NK-92 (cell line): ENCODE results near the gene MACO1.
"Not testable (repeated sequence)": the region's sequence is repeated elsewhere in the genome, so short reads cannot be mapped to it uniquely, and the experiment has no call there.

Source experiments
- DNase-seq: peaks from one replicate; lab custom pipeline; 2025; ENCODE audit not compliant: unreplicated experiment; lab: John Stamatoyannopoulos, UW

The MACO1 gene

GRCh38 chr1:25425098-25426085 lies 5.3 kb upstream of the MACO1 start:
- no peak for DNase-seq

GRCh38 chr1:25427696-25428095 lies 3.0 kb upstream of the MACO1 start:
- no peak for DNase-seq

DNA sequence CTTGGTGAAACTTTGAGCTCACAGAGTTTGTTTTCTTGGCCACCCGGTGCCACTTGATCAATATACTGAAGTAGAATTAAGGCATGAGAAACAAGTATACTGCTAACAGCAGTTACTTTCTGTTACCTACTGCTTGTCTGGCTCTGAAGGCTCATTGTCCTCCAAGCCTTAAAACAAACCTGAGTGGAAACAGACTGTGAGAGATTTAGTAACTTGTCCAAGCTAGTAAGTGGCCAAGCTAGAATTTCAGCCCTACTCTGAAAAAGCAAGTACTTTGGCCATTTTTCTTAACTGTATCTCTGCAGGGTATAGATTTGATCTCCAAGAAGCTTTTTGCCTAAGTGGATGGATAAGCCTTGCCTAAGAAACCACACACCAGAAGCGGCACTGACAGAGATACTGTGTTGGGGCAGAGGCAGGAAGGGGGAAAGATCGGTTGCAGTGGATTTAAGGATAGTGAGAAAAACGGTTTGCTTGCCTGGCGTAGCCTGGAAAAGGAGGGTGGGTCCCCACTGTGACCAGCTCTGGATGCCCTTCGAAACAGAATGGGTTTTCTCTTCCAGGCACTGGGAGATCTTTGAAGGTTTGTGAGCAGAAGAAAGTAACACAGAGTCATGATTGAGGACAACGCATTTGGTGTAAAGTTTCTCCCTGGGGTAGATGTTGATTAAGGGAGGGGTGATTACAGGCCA lies 2.1 kb upstream of the MACO1 start:
- no peak for DNase-seq

GRCh38 chr1:25430967-25431881 lies 527 bp downstream of the MACO1 start:
- no peak for DNase-seq

DNA sequence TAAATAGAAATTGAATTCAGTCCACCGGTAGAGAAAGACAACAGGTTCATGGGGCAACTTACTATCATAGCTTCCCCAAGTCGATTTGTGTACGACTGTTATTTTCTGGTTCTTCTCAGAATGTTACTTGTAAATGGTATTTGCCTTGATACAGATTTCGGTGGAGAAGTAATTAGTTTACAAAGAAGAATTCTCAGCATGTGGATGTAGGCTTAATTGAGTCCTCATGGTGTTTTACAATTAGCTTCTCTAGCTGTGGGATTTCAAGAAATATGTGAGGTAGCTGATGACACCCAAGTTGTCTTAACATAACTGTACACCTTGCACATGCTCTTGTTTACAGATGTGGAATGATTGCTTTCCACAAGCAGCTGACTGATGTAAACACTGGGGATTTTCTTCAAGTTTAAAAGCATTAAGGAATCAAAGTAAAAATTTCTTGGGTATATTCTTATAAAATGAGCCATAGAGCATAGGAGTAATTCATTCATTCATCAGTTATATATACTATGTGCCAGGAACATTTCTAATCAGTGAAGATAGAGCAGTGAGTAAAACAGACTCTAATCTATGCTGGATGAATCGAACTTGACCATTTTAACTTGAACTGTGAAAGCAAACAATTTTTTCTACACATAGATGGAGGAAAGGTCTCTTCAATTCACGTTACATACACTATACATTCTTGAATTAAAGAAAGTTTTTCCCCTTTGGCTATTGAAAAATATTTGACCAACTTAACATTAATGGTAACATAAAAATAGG lies 1.4 kb downstream of the MACO1 start:
- no peak for DNase-seq

GRCh38 chr1:25432749-25433388 lies 2.2 kb downstream of the MACO1 start:
- DNase-seq, result no peak

GRCh38 chr1:25433389-25434186 lies 2.9 kb downstream of the MACO1 start:
- no peak for DNase-seq

DNA sequence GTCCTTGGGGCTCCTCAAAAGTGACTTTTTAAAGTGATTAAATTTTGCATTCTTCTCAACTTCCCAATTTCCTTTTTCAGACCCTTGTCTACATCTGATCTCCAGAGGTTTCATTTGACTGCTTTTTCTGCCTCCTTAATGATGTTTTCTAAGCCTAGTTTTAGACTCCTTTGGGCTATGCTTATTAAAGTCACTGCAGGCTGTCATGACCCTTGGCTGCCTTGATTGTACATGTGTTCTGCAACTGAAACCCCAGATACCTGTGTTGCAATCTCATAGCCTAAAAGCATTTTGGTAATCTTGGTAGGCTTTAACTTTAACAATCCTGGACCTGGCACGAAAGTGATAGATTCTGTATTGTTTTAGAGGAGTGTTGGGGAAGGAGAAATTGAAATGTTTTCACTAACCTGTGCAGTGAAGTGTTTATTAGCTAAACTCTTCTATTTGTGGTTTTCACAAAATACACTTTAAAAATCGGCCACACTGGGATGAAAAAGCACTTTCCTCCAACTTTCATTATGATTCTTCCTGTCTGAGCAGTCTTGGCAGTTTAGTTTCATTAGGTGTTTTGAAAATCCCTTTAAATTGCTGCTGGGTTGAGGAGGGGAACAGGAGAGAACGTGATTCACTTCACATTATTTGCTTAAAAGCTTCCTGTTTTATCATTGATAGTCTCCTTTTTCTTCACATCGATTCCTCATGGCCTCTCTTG lies 4.9 kb downstream of the MACO1 start:
- no peak for DNase-seq

GRCh38 chr1:25437672-25438071 lies 7.0 kb downstream of the MACO1 start:
- DNase-seq, result no peak

GRCh38 chr1:25439287-25439686 lies 8.6 kb downstream of the MACO1 start:
- DNase-seq, result no peak

GRCh38 chr1:25442178-25442577 lies 11.5 kb downstream of the MACO1 start:
- DNase-seq, result no peak

DNA sequence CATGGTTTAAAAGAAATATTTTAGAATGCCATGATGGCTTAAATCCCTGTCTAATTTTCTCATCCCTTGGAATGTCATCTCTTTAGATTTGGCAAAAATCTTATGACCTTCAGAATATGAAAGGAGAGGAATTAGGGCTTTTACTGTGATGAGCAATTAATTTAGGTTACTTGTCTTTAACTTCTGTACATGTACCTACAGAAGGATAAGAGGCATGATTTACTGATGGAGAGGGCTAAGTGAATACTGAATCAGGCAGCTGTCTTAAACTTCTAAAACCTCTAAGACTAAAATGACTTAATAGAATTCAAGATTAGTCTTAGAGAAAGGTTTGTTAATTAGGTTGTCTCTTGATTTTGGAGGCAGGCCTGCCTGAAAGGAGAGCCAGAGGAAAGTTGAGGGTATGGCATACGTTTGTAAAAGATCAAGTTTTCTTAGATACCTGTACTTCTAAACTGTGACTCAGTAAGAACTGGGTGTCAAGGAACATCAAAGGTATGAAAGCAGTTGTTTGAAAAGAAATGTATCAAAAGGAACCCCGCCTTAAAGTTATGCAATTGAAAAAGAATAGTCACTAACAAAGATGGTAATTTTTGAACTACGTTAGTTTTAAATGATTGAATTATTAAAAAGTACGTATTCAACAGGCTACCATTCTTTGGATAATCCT lies 12.5 kb downstream of the MACO1 start:
- DNase-seq, result no peak

DNA sequence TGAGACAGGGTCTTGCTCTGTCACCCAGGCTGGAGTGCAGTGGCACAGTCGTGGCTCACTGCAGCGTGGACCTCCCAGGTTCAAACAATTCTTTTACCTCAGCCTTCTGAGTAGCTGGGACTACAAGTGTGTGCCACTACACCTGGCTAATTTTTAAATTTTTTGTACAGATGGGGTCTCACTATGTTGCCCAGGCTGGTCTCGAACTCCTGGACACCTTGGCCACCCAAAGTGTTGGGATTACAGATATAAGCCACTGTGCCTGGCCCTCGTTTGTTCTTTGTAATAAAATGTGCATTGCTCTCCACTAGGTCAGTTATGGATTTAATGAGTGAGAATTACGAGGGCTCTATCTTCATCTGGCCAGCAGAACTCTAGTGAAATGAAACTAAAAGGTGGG lies 13.9 kb downstream of the MACO1 start:
- not testable (repeated sequence) for DNase-seq

DNA sequence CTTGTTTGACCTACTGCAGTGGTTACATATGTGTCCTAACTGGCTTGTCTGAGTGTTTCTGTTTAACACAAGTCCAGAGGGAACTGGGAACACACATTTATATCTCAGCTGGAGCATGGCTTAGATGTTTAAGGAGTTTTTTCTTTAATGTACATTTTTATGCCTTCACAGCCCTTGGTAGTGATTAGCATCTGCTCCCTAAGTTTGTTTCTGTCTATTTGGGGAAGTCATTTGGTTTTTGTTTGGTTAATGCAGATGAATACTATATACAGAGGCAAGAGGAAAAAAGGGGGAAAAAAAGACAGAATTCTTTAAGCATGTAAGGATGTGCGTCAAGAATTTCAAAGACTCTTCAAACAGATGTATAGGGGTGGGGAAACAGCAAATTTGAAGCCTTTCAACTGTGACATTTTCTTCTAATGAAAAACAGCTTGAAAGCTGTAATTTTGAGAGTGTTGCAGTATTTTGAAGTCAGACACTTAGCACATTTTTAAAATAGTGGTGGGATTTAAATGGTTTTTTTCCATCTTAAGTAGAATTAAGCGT lies 15.4 kb downstream of the MACO1 start:
- no peak for DNase-seq

DNA sequence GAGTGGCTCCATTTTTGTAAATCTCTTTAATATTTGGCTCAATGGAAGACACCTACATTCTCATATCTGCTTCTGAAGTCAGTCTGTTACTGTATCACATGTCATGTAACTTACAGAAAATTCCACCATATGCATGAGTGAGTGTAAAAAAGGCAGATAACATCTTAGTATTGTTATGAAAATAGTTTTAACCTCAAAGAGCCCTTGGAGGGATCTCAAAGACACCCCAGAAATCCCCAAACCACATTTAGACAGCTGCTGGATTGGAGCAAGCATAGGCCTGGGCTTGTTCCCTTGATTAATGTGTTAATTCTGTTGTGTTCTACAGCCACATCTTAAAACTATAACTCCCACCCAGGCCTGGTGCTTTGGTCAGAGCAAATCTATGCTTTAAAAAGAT lies 16.9 kb downstream of the MACO1 start:
- no peak for DNase-seq

- DNase-seq, result no peak
Observed at GRCh38 chr1:25450891-25451290, 20.2 kb downstream of the MACO1 start.

GRCh38 chr1:25451908-25452307 lies 21.2 kb downstream of the MACO1 start:
- no peak for DNase-seq

DNA sequence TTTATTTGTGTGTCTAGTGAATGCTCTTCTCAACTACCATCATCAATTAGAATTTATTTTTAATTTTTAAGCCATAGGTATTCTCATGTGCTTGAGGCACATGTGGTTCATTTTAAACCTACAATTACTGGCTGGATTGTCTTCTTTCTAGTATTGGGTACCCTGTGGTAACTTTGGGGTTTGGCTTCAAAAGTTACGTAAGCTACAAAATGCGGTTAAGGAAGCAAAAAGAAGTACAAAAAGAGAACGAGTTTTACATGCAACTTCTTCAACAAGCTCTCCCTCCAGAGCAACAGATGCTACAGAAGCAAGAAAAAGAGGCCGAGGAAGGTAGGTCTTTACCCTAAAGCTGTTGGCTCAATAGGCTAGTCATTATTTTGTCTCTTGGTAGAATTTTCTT lies 25.8 kb downstream of the MACO1 start:
- no peak for DNase-seq
